GM18505 (cell line): ENCODE results near the gene TLE5.
"Not testable (repeated sequence)": the region's sequence is repeated elsewhere in the genome, so short reads cannot be mapped to it uniquely, and the experiment has no call there.

Experiments used
- ATAC-seq: cut with Tn5 transposase; IDR thresholded peaks from one replicate; pipeline ENCODE4 v1.9.1; 2021; ENCODE audit not compliant: unreplicated experiment
- POLR2A ChIP-seq: IDR thresholded peaks from 4 replicates; pipeline ENCODE4 v1.6.1; 2011; ENCODE audit warnings: borderline replicate concordance; ENCODE audit not compliant: insufficient read depth, insufficient read length; ENCODE audit errors: extremely low read depth

The TLE5 gene

DNA sequence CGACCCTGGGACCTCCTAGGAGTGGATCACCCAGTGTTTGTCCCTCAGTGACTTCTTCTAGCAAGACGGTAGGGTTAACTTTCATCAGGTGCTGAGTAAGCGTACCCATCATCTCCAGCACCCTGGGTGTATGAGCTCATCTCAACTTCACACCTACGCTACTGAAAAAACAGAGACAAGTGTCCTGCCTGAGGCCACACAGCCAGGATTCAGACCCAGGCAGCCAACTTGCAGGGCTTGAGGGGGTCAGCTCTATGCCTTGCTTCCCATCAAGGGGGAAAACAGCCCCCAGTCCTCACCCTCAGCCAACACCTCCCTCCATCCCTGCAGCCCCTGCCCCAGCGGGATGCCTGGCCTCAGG, 37.8 kb downstream of the TLE5 start:
- ATAC-seq: no peak
- no peak for TF ChIP-seq POLR2A

DNA sequence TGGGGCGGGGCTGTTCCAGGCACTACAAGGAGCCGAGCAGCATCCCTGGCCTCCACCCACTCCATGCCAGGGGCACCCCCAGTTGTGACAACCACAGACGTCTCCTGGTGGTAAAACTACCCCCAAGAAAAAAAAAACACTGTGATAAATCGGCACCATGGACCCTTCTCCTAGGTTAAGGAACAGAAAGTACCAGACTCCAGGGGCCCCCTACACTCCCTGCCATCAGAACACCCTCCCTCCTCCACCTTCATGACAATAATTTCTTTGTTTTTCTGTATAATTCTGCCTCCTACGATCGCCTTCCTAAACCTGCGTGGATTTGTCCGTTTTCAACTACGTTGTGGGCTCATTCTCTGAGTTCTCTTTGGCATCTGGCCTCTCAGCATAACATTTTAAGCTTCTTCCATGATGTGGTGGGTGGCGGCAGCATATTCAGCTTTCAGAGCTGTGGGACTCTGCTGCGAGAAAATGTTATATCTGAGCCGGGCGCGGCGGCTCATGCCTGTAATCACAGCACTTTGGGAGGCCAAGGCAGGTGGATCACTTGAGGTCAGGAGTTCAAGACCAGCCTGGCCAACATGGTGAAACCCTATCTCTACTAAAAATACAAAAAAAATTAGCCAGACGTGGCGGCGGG, 41.9 kb downstream of the TLE5 start:
- no peak for TF ChIP-seq POLR2A
- no peak for ATAC-seq

DNA sequence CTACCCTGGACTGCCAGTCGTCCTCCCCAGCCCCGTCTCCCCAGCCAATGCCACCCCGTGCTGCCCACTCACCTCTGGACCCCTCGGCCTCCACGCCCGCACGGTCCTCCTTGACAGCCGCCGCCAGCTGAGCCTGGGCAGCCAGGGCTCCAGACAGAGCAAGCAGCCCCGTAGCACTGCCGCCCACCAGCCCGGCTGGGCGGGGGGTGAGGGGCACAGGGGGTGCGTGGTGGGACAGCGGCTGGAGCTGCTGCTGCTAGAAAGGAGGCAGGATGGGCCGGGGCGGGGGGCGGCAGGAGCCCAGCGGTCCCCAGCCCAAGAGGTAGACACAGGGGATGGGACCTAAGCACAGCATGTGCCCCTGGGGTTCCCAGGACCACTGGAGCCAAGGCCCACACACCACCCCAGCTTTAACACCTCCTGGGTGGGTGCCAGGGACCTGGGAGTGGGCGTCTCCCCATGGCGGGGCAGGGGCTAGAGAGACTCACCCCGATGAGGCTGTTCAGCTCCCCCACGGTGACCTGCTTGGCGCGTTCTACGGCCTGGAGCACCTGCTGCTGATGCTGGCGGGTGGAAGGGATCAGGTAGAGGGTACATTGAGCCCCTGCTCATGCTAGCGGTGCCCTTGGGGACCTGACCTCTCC, 43.0 kb downstream of the TLE5 start:
- no peak for ATAC-seq
- TF ChIP-seq POLR2A: no peak

DNA sequence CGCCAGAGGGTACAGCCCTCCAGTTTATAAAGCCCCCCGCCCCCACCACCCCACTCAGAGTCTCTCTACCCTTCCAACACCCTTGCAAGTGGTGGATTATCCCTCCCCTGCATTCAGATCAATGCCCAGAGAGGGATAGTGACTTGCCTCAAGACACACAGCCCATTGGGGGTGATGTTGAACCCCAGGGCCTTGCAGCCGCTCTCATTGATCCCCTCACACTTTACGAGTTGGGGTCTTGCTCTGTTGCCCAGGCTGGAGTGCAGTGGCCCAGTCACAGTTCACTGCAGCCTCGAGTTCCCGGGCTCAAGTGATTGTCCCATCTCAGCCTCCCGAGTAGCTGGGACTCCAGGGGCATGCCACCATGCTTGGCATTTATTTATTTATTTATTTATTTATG, 44.4 kb downstream of the TLE5 start:
- TF ChIP-seq POLR2A: no peak

DNA sequence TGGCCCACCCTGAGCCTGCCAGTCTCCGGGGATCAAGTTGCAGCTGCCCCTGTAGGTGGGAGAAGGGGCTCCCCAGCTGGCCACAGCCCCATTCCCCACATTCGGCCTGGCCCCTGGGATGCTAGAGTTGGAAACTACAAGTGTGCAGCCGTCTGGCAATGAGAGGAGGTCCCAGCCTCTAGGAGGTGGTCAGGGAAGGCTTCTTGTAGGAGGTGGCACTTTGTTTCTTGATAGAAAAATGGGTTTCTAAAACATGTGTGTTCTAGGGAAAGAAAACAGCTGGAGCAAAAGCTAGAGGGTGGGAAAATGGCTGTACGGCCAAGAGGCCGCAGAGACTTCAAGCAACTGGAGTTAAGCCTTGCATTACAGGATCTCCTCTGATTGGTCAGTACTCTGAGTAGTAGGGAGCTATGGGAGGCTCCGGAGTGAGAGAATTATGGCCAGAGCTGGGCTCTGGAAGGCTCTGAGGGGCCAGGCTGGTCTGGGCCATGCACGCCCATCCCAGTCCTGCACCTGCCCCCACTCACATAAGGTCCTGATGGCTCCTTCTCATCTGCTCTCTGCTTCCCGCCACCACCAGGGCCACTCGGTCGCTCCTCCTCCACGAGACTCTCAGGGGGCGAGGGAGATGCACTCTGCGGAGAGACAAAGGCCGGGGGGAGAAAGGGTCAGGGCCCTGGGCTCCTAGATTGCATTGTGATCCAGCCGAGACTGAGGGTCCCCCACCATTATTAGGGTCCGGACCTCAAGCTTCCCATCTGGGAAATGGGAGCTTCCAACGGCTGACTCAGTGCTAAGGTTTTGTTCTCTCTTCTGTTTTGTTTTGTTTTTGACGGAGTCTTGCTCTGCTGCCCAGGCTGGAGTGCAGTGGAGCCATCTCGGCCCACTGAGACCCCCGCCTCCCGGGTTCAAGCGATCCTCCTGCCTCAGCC, 46.9 kb downstream of the TLE5 start:
- no peak for TF ChIP-seq POLR2A
- ATAC-seq: no peak

More for the DNA sequence above, 44.4 kb downstream of the TLE5 start:
- ATAC-seq: no peak

DNA sequence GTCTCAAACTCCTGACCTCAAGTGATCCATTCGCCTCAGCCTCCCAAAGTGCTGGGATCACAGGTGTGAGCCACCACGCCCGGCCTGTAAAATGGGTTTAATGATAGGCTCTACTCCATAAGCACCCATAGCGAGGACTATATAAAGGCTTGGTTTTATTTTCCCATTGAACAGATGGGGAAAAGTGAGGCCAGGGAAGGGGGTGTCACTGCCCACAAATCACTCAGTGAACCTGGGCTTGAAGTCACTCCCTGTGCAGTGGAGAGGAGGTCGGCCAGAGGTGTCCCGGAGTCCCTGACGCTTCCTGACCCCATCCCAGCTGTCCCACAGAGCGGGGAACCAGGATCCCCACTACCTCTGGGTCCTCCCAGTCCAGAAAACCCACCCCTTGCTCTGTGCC, 48.2 kb downstream of the TLE5 start:
- ATAC-seq: no peak
- TF ChIP-seq POLR2A: no peak

DNA sequence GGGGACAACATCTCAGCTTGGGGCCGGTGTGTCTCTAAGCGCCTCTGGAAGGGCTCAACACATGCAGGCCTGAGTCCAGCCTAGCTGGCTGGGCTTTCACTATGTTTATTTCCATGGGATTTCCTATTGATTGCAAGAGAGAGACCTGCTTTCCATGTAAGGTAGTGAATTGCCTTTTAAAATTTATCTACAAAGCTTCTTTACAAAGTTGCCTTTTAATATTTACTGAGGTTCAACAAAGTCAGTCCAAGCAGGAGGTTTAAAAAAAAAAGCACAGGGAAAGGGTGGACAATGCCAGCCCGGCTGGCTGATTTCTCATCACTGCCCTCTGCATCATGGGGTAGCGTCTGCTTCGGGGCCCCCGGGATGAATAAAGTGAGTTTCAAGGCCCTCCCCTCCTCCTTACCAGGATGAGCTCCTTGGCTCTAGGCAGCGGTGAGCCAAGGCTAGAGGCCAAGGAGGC, 49.0 kb downstream of the TLE5 start:
- TF ChIP-seq POLR2A: no peak
- ATAC-seq: no peak

DNA sequence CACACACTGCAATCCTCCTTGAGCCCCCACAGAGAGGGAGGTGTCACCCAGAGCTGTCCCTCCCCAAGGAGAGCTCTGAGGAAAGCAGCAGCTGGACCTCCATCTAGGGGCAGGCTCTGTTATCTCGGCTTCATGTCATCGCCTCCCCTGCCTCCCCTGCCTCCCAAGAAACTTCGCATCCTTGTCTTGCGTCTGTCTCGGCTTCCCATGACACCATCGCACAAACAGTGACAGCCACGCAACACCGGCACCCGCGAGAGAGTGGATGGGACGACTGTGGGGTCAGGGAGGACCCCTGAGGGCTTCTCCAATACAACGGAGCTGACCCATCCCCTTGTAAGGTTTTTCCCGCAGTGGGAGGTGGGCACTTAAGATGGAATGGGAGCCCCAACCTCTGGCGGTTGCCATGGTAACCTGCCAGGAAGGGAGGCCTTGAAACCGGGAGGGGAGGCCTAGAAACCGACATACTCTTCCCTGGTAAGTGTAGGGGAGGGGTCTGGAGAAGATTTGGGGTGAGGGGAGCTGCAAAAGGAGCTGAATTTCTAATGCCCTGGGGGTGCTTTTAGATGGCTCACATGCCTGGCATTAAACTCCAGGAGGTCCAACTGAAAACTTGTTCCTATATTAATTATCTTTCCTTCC, 49.6 kb downstream of the TLE5 start:
- ATAC-seq: no peak
- TF ChIP-seq POLR2A: no peak

DNA sequence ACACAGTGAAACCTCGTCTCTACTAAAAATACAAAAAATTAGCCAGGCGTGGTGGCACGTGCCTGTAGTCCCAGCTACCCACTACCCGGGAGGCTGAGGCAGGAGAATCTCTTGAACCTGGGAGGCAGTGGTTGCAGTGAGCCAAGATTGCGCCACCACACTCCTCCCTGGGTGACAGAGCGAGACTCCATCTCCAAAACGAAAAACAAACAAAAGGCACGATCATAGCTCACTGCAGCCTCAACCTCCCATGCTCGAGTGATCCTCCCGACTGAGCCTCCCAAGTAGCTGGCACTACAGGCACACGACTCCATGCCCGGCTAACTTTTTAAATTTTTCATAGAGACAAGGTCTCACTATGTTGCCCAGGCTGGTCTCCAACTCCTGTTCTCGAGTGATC, 50.2 kb downstream of the TLE5 start:
- not testable (repeated sequence) for ATAC-seq

DNA sequence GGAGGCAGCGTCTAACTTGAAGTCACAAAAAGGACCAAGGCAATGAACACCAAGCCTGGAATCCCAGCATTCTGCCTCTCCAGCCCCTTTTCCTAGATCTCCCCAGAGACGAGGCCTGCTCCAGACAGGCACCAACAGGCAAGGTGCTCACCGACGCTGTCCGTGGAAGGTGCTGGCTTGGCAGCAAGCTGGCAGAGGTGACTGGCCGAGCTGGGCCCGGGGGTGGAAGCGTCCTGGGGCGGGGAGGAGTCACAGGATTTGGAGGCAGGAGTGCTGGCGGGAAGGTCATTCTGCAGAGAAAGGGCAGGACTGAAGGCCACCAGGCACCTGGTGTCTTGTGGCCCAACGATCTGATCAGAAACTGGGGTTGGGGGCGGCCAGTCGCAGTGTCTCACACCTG, 51.4 kb downstream of the TLE5 start:
- no peak for ATAC-seq
- TF ChIP-seq POLR2A: no peak

DNA sequence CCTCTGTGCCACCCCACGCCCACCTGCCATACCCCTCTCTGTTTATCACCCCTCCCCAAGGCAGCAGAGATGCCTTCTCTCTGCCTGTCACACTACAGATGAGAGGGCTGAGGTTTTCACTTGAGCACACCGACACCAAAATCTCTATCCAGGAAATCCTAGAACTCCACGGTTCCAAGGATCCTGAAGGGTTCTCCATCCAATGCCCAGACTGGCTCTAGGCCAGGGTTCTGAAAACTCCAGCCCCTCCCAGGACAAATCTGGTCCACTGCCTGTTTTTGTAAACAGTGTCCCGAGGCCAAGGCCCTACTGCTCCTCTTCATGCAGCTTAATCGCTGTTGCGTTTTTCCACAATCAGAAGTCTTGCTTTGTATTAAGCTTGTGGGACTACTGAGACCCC, 53.3 kb downstream of the TLE5 start:
- no peak for TF ChIP-seq POLR2A

DNA sequence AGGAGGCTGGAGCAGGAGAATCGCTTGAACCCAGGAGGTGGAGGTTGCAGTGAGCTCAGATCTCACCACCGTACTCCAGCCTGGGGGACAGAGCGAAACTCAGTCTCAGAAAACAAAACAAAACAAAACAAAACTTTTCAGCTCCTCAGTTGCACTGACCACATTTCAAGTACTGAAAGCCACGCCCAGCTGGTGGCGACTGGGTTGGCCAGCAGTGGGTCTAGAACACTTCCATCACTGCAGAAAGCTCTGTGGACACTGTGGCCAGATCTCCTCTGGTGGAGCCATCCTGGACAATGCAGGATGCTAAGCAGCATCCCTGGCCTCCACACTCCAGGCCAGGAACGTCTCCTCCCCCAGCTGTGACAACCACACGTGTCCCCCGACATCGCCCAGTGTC, 54.3 kb downstream of the TLE5 start:
- ATAC-seq: no peak
- TF ChIP-seq POLR2A: no peak

More for the DNA sequence above, 53.3 kb downstream of the TLE5 start:
- no peak for ATAC-seq

DNA sequence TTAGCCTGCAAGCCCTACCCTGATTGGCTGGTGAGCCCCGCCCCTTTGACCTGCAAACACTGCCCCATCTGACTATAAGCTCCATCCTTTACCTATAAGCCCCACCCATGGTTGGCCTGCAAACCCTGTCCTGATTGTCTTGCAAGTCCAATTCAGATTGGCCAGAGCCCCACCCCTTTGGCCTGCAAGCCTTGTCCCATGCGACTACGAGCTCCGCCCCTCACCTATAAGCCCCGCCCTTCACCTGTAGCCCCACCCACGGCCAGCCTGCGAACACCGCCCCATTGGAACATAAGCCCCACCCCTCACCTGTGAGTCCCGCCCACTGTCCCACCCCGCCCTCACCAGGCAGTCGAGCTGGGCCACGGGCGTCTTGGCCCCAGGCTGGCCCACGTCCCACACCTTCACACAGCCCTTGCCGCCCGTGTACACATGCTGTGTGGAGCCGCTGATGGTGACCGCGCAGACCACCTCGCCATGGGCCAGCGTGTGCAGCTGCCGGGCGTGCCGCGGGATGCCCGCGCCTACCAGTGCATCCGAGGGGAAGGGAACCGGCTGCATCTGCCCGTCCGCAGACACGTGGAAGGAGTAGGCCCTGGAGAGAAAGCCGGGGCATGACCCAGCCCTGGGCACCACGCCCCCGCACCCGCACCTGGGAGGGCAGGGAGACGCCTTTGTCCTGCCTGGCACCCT, 56.1 kb downstream of the TLE5 start:
- ATAC-seq: no peak
- no peak for TF ChIP-seq POLR2A
